GM18507 (cell line): ENCODE results near the gene RASAL3.

Experiments
- DNase-seq: peaks from one replicate; pipeline ENCODE4 v3.0.0; 2011; ENCODE audit warnings: low read depth; ENCODE audit not compliant: insufficient read length; ENCODE audit errors: extremely low spot score
- FAIRE-seq: peaks from 2 replicates; lab custom pipeline; 2011; peaks lifted over from hg19 to GRCh38; lab: Jason Lieb, UNC

Gene RASAL3

DNA sequence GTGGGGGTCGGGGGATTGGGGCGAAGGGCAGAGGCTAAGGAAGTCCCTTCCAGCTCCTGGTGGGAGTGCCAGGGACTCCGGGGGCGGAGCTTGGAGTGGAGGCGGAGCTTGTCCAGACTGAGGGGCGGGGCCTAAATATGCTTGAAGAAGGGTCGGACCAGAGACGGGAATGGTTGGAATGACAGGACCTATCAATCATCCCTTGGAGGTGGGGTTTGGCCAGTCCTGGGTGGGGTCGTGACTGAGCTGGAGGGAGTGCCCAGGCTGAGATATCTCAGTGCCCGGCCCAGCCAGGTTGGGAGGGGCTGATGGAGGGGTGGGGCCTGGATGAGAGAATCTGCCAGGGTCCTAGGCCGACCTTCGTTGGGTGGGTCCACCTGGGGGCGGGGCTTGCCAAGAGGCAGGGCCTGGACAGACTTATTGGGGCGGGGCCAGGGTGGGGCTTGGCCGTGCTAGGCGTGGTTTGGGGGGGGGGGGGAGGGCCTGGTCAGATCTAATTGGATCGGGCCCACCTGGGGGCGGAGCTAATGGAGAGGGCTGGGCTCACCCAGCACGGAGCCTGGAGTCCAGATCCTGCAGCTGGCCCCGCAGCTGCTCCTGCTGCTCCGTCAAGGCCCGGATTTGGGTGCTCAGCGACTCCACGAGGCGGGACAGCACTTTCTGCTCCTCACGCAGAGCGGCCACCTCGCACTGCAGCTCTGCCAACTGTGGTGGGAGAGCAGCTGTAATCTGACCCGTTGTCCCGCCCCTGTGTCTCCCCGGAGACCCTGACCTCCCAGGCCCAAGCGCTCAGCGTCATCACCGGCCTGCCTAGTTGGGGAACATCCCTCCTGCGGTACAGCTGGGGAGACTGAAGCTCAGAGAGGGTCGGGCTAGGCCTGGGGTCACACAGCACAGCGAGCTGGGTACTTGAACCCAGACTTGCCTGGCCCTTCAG, 12.0 kb downstream of the RASAL3 start:
- FAIRE-seq (no peak), DNase-seq (no peak)

DNA sequence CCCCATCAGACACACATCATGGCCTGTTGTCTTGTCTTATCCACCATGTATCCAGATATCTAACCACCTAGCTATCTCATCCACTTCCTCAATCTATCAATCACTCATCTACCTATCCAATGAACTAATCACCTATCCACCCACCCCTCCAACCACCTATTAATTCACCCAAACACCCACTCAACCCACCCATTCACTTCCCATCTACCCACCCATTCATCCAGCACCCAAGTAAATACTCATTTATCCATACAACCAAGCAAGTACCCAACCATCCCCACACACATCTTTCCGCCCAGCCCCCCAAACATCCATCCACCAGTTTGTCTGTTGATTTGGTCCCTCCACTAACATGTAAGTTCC, 13.8 kb downstream of the RASAL3 start:
- DNase-seq = no peak
- no peak for FAIRE-seq

DNA sequence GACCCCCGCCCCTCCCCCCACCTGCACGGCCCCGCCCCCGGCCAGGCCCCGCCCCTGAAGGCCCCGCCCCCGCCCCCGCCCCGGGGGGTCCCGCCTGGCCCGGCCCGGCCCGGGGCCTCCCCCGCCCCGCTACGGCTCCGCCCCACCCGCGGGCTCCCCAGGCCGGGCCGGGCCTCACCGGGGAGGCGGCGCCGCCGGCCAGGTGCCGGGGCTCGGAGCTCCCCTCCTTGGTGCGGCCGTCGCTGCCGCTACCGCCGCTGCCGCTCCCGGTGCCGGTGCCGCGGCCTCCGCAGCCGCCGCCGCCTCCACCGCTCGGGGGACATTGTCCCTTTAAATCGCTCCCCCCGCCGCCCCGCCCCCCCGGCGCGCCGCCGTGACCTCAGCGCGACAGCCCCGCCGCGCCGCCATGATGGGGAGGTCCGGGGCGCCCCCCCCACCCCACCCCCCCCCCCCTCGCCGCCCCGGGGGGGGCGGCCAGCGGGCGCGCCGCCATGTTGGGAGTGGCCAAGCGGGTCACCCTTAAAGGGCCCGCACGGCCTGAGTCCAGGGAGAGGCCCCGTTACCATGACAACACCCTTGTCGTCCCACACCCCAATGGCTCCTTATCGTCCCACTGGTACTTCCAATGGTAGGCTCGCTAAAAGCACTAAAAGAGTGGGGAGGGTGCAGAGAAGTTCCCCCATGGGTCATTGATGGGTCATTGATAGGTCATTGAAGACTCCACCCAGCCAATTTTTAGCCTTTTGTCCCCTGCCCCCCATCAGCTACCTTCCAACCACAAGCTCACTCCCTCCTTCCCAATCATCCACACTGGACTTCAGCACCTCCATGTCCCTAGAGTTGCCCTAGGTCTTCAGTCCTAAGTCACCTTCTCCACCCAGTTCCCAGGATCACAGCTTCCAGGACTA, 14.5 kb downstream of the RASAL3 start, which contains the start of gene WIZ:
WIZ (minus strand) TSS at position 337 of the 908 bp plus-strand sequence. CDS start 1,649 bp downstream, outside the sequence.
- peak; percentile 49 for FAIRE-seq
- DNase-seq = peak; percentile 88

DNA sequence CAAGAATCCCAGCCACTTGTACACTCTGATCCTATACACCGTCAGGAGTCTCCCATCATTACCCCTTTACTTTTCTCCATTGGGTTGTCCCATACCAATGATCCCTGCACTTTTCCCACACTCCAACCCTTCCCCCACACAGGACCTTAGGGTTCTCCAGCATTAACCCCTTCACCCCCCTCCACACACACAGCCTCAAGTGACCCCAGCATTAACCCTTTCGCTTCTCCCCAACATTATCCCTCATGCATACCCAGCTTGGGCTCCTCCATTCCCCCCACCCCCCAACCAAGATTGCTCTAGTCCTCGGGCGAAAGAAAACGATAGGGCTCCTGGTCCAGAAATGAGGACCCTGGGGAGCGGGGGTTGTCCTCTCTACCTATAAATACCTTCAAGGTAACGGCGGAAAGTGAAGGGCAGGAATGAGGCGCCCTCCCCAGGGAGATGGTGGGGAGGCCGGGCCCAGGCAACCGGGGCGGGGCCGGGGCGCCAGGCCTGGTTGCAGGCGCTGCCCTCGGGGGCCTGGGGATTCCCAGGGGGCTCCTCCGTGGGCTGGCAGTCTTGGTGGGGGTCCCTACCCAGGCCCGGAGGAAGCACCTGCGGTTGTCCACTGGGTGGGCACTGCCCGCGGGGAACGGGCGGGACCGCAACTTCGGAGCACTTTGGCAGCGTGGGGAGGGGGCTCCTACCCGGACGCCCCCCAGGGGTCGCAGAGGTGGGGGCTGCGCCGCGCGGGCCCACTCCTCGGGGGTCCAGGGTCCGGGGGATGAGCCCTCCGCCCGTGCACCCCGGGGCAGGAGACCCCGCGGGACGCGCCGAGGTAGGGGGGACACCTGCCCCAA, 15.3 kb downstream of the RASAL3 start:
- FAIRE-seq (no peak), DNase-seq (no peak)

DNA sequence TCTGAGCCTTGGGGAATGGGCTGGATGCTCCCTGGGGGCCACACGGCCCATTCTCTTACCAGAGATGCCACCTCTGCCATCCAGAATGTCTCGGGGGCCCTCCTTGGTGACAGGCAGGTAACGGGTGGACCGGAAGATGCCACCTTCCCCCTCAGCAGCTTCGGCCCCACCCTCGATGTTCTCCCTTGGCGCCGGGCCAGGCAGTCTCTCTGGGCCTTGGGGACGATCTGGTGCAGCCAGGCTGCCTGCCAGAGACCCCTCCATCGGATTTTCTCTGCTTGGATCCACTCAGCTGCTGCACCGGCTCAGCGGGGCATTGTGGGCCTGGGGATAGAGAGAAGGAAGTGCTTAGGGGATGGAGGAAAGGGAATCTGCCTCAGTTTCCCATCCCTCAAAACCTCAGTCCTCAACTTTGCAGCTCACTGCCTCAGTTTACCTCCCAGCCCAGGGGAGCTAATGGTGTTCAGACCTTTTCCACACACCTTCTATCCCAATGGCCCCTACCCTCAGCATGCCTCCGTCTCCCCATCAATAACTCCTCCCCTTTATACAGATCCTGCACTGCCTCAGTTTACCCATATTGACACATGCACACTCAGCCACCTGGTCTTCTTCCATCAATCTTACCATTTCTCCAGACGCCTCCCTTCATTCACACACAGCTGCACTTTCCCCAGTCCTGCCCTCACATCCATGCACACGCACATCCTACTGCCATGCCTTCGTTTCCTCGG, 16.1 kb downstream of the RASAL3 start:
- DNase-seq = no peak
- no peak for FAIRE-seq

DNA sequence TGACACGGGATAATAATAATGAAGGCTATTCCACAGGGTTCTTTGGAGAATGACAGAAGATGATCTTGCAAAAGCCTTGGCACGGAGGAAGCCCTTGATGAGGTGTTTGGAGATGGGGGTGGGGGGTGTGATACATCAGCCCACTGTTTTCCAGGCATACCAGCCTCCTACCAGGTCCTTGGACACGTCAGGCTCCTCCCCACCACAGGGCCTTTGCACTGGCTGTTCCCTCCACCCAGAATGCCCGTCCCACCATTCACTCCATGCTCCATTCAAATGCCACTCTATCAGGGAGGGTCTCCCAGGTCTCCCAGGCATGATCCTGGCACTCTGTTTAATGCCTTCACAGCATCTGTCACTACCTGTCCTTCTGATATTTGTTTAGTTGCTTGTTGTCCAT, 17.3 kb downstream of the RASAL3 start:
- FAIRE-seq = no peak

DNA sequence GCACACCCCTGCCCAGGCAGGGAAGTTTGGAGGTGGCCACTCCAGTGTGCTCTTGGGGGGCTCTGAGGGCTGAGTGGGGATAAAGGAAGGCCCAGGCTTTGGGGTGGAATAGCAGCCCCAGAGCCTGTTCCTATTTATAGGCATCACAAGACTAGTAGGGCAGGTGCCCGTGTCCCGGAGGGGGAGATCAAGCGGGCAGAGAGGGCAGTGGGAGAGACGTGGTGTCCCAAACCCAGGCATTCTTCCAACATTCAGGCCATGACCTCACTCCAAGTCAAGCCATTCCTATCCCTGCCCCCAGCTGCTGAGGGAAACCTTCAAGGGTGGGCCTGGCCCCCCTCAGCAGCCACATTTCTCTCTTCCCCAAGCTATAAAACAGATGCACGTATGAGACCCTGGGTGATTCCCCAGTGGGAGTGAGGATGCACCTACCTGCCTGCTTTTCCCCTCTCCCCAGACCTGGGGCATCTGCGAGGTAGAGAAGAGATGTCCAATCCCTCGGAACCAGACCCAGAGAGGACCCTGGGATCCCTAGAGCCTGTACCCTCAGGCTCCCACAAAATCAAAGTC, 18.5 kb downstream of the RASAL3 start:
- FAIRE-seq (no peak), DNase-seq (no peak)

More for the DNA sequence above, 17.3 kb downstream of the RASAL3 start:
- no peak for DNase-seq

DNA sequence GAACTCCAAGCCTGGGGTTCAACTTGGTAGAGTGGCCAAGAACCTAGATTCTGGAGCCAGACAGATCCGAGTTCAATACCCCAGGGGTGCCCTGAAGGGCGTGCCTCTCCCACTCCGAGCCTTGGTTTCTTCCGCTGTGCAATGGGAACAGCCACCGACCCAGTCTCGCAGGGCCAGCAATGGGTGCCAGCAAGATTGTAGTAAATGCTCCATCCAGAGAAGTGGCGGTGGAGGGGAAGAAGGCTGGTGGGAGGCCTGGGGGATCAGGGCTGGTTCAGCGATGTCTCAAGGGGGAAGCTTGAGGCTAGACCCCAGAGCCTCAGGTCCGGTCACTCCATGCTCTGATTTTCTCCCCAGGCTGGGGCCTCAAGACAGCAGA, 19.1 kb downstream of the RASAL3 start:
- DNase-seq (no peak), FAIRE-seq (no peak)

DNA sequence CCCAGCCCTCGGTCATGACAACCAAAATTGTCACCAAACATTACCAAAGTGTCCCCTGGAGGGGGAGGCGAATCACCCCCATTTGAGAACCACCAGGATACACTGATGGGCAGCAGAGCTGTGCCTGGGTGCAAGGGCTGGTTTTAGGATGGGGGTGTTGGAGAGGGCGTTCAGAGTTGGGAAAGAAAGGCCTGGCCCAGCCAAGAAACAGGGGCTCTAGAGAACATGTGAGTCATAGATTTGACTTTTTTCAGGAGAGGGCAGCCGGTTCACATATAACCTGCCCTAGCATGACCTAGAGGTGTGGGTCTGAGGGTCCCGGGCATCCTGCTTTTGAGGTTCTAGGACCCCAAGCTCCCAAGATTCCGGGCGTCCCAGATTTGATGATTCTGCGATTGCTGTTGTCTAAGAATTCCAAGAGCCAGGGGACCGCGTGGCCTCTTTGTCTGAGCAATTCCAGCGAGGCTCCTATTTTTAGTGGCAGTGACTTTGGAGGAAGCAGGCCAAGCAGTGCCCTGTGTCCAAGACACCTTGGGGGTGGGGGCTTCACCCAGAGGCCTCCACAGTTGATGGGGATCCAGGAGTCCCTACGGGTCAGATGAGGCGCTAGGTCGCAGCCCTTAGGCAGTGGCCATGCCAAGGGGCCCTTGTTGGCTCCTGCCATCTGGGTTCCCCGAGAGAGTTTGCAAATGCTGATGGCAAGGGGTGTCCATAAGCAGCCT, 19.7 kb downstream of the RASAL3 start:
- no peak for DNase-seq

DNA sequence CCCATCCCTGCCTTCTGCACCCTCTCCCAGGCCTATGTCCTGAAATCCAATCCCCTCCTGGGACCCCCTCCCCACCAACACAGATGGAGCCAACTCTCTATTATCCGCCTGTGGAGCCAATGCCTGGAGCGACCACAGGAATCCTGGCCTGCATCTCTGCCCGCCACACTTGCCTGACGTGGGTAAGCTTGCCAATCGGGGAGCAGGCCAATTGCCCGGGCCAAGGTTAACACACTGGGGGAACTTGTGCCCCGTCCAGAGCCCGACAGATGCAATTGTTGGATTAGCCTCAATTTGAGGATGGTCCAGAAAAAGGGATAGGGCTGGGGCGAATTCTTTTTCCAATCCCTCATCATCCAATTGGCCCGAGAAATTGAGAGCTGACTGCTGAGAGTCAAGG, 20.5 kb downstream of the RASAL3 start:
- DNase-seq (no peak), FAIRE-seq (no peak)

More for the DNA sequence above, 19.7 kb downstream of the RASAL3 start:
- FAIRE-seq = no peak

DNA sequence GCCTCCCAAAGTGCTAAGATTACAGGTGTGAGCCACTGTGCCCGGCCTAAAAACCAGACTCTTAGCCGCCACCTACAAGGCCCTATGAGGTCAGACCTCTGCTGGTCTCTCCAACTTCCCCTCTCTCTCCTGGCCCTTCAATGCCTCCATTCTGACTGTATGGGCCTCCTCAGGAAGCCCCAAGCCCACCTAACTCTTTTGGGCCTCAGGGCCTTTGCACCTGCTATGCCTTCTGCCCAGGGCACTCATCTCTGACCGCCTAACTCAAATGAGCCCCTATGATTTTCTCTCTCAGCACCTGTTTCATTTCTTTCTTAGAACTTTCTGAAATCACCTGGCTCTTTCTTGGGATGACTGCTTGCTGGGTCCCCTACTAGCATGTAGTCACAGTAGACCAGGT, 21.0 kb downstream of the RASAL3 start:
- FAIRE-seq (no peak), DNase-seq (no peak)

DNA sequence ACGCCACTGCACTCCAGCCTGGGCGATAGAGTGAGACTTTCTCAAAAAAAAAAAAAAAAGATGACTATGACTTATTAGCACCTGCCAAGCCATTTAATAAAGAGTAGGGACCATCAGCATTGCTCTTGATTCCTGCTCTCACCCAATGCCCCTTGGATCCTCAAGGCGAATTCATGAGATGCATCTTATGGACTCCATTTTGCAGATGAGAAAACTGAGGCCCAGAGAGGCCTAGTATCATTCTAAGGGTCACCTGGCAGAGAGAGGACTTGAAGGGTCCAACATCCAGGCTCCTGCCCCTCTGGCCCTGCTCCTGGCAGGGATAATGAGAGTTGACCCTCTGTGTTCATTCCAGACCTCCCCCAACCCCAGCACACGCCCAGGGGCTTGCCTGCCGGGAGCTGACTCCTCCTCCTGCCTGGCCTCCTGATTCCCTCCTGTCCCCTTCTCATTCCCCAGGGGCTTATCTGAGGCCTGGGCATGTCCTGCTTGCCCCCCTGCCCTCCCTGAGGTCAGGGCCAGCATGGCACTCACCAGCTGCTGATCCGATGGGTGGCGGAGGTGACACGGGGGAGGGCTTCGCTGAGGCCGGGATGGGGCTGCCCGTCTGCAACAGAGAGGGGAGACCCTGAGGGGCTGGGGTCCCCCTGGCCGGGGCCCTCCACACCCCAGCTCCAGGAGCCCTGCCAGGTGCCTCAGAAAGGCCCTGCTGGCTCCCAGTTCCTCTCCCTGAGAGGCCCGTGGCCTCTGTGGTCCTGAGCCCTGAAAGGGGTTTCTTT, 22.0 kb downstream of the RASAL3 start:
- no peak for DNase-seq
- FAIRE-seq = no peak

DNA sequence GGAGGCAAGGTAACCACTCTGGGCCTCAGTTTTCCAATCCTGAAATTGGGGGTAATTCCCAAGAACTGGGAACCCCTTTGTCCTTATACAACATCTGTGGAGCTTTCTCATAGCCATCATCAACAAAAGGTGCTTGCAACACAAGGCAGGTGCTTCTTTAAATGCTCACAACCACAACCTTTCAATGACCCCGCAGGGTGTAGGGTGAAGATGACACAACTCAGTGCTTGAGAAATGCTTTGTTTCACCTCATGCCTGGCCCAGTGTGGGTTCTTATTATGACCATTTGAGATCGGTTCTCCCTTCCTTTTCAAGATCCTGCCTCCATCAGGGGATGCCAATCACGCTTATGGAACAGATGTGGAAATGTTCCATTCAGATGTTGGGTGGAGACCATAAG, 23.0 kb downstream of the RASAL3 start:
- no peak for DNase-seq
- FAIRE-seq = no peak

DNA sequence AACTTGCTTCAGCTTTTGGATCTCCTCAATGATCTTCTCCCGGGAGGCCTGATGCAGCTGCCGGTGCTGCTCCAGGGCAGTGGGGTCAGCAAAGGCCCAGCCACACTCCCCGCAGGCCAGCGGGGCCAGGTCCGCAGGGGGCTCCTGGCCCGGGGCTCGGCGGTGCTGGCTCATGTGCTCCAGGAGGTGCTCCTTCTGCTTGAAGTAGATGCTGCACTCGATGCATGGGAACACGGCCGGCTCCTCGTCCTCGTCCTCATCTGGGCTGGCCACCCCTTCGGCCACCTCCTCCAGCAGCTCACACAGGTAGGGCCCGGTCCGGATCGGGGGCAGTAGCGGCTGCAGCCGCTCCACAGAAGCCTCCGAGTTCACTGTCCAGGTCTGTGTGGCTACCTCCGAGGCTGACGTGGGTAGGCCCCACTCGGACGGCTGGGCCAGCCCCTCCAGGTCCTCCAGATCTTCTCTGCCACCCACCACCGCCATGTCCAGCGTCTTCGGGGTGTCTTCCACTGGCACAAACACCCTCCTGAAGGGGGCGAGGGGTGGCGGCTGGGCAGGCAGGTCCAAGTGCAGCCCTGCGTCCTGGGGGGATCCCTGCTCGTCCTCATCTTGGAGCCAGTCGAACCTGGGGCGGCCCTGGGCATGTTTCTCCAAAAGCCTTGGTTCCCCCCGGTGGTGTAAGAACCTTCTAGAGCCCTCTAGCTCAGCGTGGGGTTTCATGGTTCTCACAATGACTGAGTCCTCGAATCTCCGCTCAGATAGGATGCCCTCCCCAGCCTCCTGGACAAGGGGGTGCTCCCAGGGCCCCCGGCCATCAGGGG, 24.3 kb downstream of the RASAL3 start:
- DNase-seq (no peak), FAIRE-seq (no peak)

DNA sequence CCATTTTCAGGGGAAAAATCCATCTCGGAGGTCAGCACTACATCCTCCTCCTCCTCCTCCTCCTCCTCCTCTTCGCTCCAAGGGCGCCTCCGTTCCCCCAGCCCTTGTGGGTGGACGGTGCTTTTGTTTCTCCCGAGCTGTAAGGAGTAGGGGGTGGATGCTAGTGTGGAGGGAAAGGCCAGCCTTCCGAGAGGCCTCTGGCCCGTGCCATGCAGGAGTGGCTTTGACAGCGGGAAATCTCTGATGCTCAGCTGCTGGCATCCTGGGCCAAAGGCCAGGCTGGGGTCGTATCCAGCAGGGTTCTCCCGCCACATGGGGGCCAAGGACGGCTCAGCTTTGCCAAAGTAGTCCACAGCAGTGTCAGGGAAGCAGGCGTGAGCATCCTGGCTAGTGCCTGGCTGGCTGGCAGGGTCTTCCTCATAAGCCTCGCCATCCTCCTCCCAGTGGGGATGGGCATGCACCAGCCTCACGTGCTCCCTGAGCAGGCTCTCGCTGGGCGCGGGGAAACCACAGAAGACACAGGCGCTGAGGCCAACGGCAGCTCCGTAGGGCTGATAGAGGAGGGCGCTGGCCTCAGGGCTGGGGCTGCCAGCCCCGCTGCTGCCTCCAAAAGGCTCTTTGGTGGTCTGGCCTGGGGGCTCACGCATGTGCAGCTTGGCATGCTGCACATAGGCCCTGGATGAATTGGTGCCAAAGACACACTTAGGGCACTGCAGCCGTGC, 25.1 kb downstream of the RASAL3 start:
- DNase-seq = no peak
- no peak for FAIRE-seq

DNA sequence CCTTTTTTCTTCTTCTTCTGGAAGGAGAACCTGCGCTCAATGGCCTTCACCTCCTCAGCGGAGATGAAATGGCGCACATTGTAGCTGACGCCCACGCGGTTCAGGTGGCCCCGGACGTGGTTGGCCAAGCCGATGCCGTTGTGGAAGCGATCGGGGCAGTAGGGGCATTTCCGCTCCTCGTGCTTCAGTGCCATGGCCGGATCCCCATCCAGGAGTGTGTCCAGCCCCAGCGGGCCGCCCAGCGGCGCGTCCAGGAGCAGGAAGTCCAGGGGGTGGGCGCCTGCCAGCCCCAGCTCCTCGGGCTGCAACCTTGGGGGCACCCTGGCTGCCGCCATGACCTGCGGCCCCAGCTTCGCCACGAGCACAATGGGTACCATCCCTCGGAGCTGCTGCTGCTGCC, 25.8 kb downstream of the RASAL3 start:
- DNase-seq (no peak), FAIRE-seq (no peak)
